Osteocyte (in vitro differentiated cells): ENCODE results near the gene PKD2. TPM values are rescaled to one million over a fixed set of nuclear protein-coding genes. Genes with fewer than 3 reads are reported as not detected.

Source experiments
- DNase-seq: peaks from one replicate; pipeline ENCODE4 v3.0.0; 2021; ENCODE audit warnings: mixed read lengths; ENCODE audit not compliant: unreplicated experiment; ENCODE audit errors: extremely low spot score
- H3K27ac Mint-ChIP-seq: one replicate; pipeline ENCODE4 v1.8.0; 2021; ENCODE audit warnings: mild to moderate bottlenecking, mixed read lengths; ENCODE audit not compliant: unreplicated experiment
- H3K27me3 Mint-ChIP-seq: one replicate; pipeline ENCODE4 v1.8.0; 2021; ENCODE audit warnings: mixed read lengths; ENCODE audit not compliant: unreplicated experiment
- H3K36me3 Mint-ChIP-seq: one replicate; pipeline ENCODE4 v1.8.0; 2021; ENCODE audit warnings: mixed read lengths; ENCODE audit not compliant: unreplicated experiment
- H3K4me1 Mint-ChIP-seq: one replicate; pipeline ENCODE4 v1.8.0; 2021; ENCODE audit warnings: mixed read lengths; ENCODE audit not compliant: unreplicated experiment
- H3K4me3 Mint-ChIP-seq: one replicate; pipeline ENCODE4 v1.8.0; 2021; ENCODE audit warnings: mild to moderate bottlenecking, moderate library complexity, mixed read lengths; ENCODE audit not compliant: unreplicated experiment
- H3K9me3 Mint-ChIP-seq: one replicate; pipeline ENCODE4 v1.8.0; 2021; ENCODE audit warnings: mixed read lengths; ENCODE audit not compliant: unreplicated experiment
- CTCF ChIP-seq: fragments of 200-600 bp; sonication (generic); IDR thresholded peaks from 2 replicates; pipeline ENCODE4 v1.5.0; 2021; ENCODE audit warnings: antibody characterized with exemption, mild to moderate bottlenecking, moderate library complexity
- total RNA-seq: library from RNA; stranded (reverse); gene quantifications from 2 replicates; pipeline ENCODE4 v1.2.1, GENCODE V29; 2021

PKD2 gene
- total RNA-seq, 1 donor from 2014 or later: 54.7 TPM

GRCh38 chr4:88075336-88075735 lies 67.9 kb downstream of the PKD2 start:
- Mint-ChIP-seq H3K27me3 (no peaks in the 10 kb centered on the region), H3K4me1 (no peaks in the 10 kb centered on the region), H3K27ac (no peak overlapping the region), H3K36me3 (peaks cover 53% of the 10 kb centered on the region), H3K4me3 (no peak overlapping the region), H3K9me3 (peaks cover 10% of the 10 kb centered on the region)
- no peak for DNase-seq
- TF ChIP-seq CTCF: no peak

GRCh38 chr4:88077911-88078524 lies 70.6 kb downstream of the PKD2 start:
- Mint-ChIP-seq H3K36me3 (peaks cover 31% of the 10 kb centered on the region), H3K9me3 (no peaks in the 10 kb centered on the region), H3K4me1 (no peaks in the 10 kb centered on the region), H3K27ac (no peak overlapping the region), H3K4me3 (no peak overlapping the region), H3K27me3 (no peaks in the 10 kb centered on the region)
- DNase-seq: no peak
- no peak for TF ChIP-seq CTCF

GRCh38 chr4:88078579-88078978 lies 71.1 kb downstream of the PKD2 start:
- peaks cover 30% of the 10 kb centered on the region for H3K36me3 Mint-ChIP-seq
- H3K9me3 Mint-ChIP-seq: no peaks in the 10 kb centered on the region
- no peaks in the 10 kb centered on the region for H3K27me3 Mint-ChIP-seq
- no peaks in the 10 kb centered on the region for H3K4me1 Mint-ChIP-seq
- no peak overlapping the region for H3K4me3 Mint-ChIP-seq
- no peak overlapping the region for H3K27ac Mint-ChIP-seq
- no peak for TF ChIP-seq CTCF
- no peak for DNase-seq

DNA sequence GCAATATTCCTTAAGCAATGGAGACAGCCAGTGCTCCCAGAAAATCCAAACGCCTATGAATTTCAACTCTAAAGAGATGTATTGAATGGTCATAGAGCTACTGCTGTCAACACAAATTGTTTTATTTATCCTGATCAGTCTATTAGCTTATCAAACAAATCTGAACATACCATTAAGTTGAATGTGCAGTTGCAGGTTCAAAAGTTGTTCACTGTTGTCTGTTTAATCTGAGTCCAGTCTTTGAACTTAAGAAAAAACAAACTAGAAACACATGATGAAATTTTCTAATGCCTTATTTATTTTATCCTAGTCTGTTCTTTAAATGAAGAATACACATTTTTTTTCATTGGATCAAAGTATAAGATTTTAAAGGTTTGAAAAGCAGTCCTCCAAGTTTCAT lies 73.2 kb downstream of the PKD2 start:
- TF ChIP-seq CTCF: no peak
- peaks cover 18% of the 10 kb centered on the region for H3K36me3 Mint-ChIP-seq
- H3K4me3 Mint-ChIP-seq: no peak overlapping the region
- DNase-seq: no peak
- H3K27me3 Mint-ChIP-seq: no peaks in the 10 kb centered on the region
- no peaks in the 10 kb centered on the region for H3K9me3 Mint-ChIP-seq
- no peaks in the 10 kb centered on the region for H3K4me1 Mint-ChIP-seq
- no peak overlapping the region for H3K27ac Mint-ChIP-seq

- Mint-ChIP-seq H3K27me3 (peaks cover 2% of the 10 kb centered on the region), H3K27ac (no peak overlapping the region), H3K9me3 (no peaks in the 10 kb centered on the region), H3K36me3 (no peaks in the 10 kb centered on the region), H3K4me3 (no peak overlapping the region), H3K4me1 (no peaks in the 10 kb centered on the region)
- no peak for TF ChIP-seq CTCF
- no peak for DNase-seq
These were observed 79.6 kb downstream of the PKD2 start for GRCh38 chr4:88087004-88087403.
